ENCODE results near the gene AVPR2. TPM values are rescaled to one million over a fixed set of nuclear protein-coding genes. Genes with fewer than 3 reads are reported as not detected.
A peak's percentile ranks its signal among the peaks of the same experiment; 100 is the strongest.

The AVPR2 gene
- total RNA-seq, 1 donor from 2014 or later, result not detected

- peaks cover 3% of the 10 kb centered on the region for H3K9me3 Mint-ChIP-seq (ENCODE audit: unreplicated experiment)
- peaks cover 7% of the 10 kb centered on the region for H3K4me1 Mint-ChIP-seq (ENCODE audit: low read depth, unreplicated experiment)
- peak within 1 kb of the TSS; percentile 90 for H3K27ac Mint-ChIP-seq (ENCODE audit: unreplicated experiment)
- no peak for TF ChIP-seq CTCF (IDR thresholded peaks at IDR 0.05; ENCODE audit: partially characterized antibody, unreplicated experiment)
- DNase-seq, result no peak
- no peaks in the 10 kb centered on the region for H3K36me3 Mint-ChIP-seq (ENCODE audit: unreplicated experiment)
- H3K27me3 Mint-ChIP-seq (ENCODE audit: unreplicated experiment), result peaks cover 6% of the 10 kb centered on the region
- peak within 1 kb of the TSS; percentile 82 for H3K4me3 Mint-ChIP-seq (ENCODE audit: unreplicated experiment)
These were observed 21.5 kb downstream of the AVPR2 start, which contains the start of gene ARHGAP4 for GRCh38 chrX:153925739-153926551. Gene ARHGAP4, minus strand, starts transcription at chrX:153926264. Its CDS starts 62 bp downstream, at chrX:153926202.

- Mint-ChIP-seq H3K9me3 (ENCODE audit: unreplicated experiment) (peaks cover 3% of the 10 kb centered on the region), H3K4me3 (ENCODE audit: unreplicated experiment) (no peak overlapping the region), H3K27ac (ENCODE audit: unreplicated experiment) (peak overlapping the region; percentile 90), H3K27me3 (ENCODE audit: unreplicated experiment) (peaks cover 6% of the 10 kb centered on the region), H3K36me3 (ENCODE audit: unreplicated experiment) (no peaks in the 10 kb centered on the region), H3K4me1 (ENCODE audit: low read depth, unreplicated experiment) (peaks cover 6% of the 10 kb centered on the region)
- no peak for TF ChIP-seq CTCF (IDR thresholded peaks at IDR 0.05; ENCODE audit: partially characterized antibody, unreplicated experiment)
- DNase-seq, result no peak
These were observed 22.0 kb downstream of the AVPR2 start for GRCh38 chrX:153926552-153926857.

- peaks cover 3% of the 10 kb centered on the region for H3K9me3 Mint-ChIP-seq (ENCODE audit: unreplicated experiment)
These were observed 22.6 kb downstream of the AVPR2 start for GRCh38 chrX:153926858-153927671.

GRCh38 chrX:153927672-153927921 lies 23.1 kb downstream of the AVPR2 start:
- Mint-ChIP-seq H3K9me3 (ENCODE audit: unreplicated experiment) (peaks cover 3% of the 10 kb centered on the region), H3K4me1 (ENCODE audit: low read depth, unreplicated experiment) (peaks cover 4% of the 10 kb centered on the region), H3K27me3 (ENCODE audit: unreplicated experiment) (peaks cover 3% of the 10 kb centered on the region), H3K27ac (ENCODE audit: unreplicated experiment) (peak overlapping the region; percentile 90), H3K4me3 (ENCODE audit: unreplicated experiment) (peak overlapping the region; percentile 82), H3K36me3 (ENCODE audit: unreplicated experiment) (no peaks in the 10 kb centered on the region)
- DNase-seq, result no peak
- no peak for TF ChIP-seq CTCF (IDR thresholded peaks at IDR 0.05; ENCODE audit: partially characterized antibody, unreplicated experiment)

More at GRCh38 chrX:153926858-153927671, 22.6 kb downstream of the AVPR2 start:
- Mint-ChIP-seq H3K4me1 (ENCODE audit: low read depth, unreplicated experiment) (peaks cover 6% of the 10 kb centered on the region), H3K27me3 (ENCODE audit: unreplicated experiment) (peaks cover 3% of the 10 kb centered on the region), H3K27ac (ENCODE audit: unreplicated experiment) (peak overlapping the region; percentile 90), H3K4me3 (ENCODE audit: unreplicated experiment) (peak overlapping the region; percentile 82), H3K36me3 (ENCODE audit: unreplicated experiment) (no peaks in the 10 kb centered on the region)
- no peak for TF ChIP-seq CTCF (IDR thresholded peaks at IDR 0.05; ENCODE audit: partially characterized antibody, unreplicated experiment)
- DNase-seq, result no peak

All from glutamatergic neuron (in vitro differentiated cells).